Measurements from ENCODE around the gene KLHL40.

DNA sequence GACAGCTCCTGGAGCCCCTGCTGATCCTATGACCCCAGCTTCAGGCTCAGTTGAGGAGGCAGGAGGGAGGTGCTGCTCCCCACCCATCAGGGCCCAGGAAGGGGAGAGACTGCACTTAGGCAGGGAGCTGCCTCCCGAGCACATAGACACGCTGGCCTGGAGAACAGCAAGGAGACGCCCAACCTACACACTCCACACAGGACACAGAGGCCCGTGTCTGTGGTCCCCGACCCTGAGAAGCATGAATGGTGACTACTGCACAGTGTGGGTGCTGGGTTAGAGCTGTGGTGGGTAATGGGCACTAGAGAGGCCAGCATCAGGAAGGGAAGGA is 18.3 kb downstream of the KLHL40 start:
- TF ChIP-seq, protein P1, sequence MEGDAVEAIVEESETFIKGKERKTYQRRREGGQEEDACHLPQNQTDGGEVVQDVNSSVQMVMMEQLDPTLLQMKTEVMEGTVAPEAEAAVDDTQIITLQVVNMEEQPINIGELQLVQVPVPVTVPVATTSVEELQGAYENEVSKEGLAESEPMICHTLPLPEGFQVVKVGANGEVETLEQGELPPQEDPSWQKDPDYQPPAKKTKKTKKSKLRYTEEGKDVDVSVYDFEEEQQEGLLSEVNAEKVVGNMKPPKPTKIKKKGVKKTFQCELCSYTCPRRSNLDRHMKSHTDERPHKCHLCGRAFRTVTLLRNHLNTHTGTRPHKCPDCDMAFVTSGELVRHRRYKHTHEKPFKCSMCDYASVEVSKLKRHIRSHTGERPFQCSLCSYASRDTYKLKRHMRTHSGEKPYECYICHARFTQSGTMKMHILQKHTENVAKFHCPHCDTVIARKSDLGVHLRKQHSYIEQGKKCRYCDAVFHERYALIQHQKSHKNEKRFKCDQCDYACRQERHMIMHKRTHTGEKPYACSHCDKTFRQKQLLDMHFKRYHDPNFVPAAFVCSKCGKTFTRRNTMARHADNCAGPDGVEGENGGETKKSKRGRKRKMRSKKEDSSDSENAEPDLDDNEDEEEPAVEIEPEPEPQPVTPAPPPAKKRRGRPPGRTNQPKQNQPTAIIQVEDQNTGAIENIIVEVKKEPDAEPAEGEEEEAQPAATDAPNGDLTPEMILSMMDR (IDR thresholded peaks at IDR 0.05) = no peak
- TF ChIP-seq EP300 (IDR thresholded peaks at IDR 0.05; ENCODE audit: low read depth) = no peak
